ENCODE results near the gene MAGEA2. TPM values are rescaled to one million over a fixed set of nuclear protein-coding genes. Genes with fewer than 3 reads are reported as not detected.
"Not testable (repeated sequence)": the region's sequence is repeated elsewhere in the genome, so short reads cannot be mapped to it uniquely, and the experiment has no call there.

The MAGEA2 gene
- total and polyA plus RNA-seq, 2 donors (not counting 1 experiment from before 2014, with no cell fraction given): not detected

GRCh38 chrX:152735860-152736511, 17.7 kb downstream of the MAGEA2 start:
- no peak for DNase-seq (ENCODE audit: low read depth in 2 of 2)
- no peaks in the 10 kb centered on the region for H3K27me3 ChIP-seq (ENCODE audit: control insufficient read depth, insufficient read depth, low read length)
- TF ChIP-seq CTCF (conservative IDR thresholded peaks at IDR 0.05 in 1 of 2, IDR thresholded peaks at IDR 0.05 in 1 of 2; ENCODE audit: low read depth in 1 of 2, low read length in 2 of 2): no peak
- TF ChIP-seq EZH2 (IDR thresholded peaks at IDR 0.05; ENCODE audit: low read length, missing control alignments): no peak
- no peak overlapping the region for H3K4me3 ChIP-seq (replicated peaks in 1 of 4; ENCODE audit: control extremely low read depth in 1 of 4, insufficient read depth in 1 of 4, low read depth in 3 of 4, low read length in 4 of 4)
- no peaks in the 10 kb centered on the region for H3K4me1 ChIP-seq (ENCODE audit: control insufficient read depth, extremely low read depth, insufficient read depth, low read length)
- no peak overlapping the region for H3K4me2 ChIP-seq (ENCODE audit: extremely low read depth, insufficient read depth, low read length)
- H3K36me3 ChIP-seq (ENCODE audit: control insufficient read depth, insufficient read depth, low read length): no peaks in the 10 kb centered on the region
- no peak overlapping the region for H3K9ac ChIP-seq (ENCODE audit: insufficient read depth, low read length)
- no peak overlapping the region for H3K27ac ChIP-seq (ENCODE audit: insufficient read depth, low read length)
- no peaks in the 10 kb centered on the region for H4K20me1 ChIP-seq (ENCODE audit: control insufficient read depth, extremely low read depth, insufficient read depth, low read length)
- H2AFZ ChIP-seq (ENCODE audit: low read length): no peak overlapping the region
- H3K9me3 ChIP-seq (ENCODE audit: control insufficient read depth, insufficient read depth, low read depth, low read length): no peaks in the 10 kb centered on the region
- H3K79me2 ChIP-seq (ENCODE audit: control insufficient read depth, insufficient read depth, low read length): no peaks in the 10 kb centered on the region

GRCh38 chrX:152735101-152735500, 18.5 kb downstream of the MAGEA2 start:
- no peaks in the 10 kb centered on the region for H3K27me3 ChIP-seq (ENCODE audit: control insufficient read depth, insufficient read depth, low read length)
- no peak for TF ChIP-seq EZH2 (IDR thresholded peaks at IDR 0.05; ENCODE audit: low read length, missing control alignments)
- TF ChIP-seq CTCF (conservative IDR thresholded peaks at IDR 0.05 in 1 of 2, IDR thresholded peaks at IDR 0.05 in 1 of 2; ENCODE audit: low read depth in 1 of 2, low read length in 2 of 2): no peak
- H3K4me1 ChIP-seq (ENCODE audit: control insufficient read depth, extremely low read depth, insufficient read depth, low read length): no peaks in the 10 kb centered on the region
- no peaks in the 10 kb centered on the region for H4K20me1 ChIP-seq (ENCODE audit: control insufficient read depth, extremely low read depth, insufficient read depth, low read length)
- H3K9ac ChIP-seq (ENCODE audit: insufficient read depth, low read length): no peak overlapping the region
- no peaks in the 10 kb centered on the region for H3K9me3 ChIP-seq (ENCODE audit: control insufficient read depth, insufficient read depth, low read depth, low read length)
- no peaks in the 10 kb centered on the region for H3K79me2 ChIP-seq (ENCODE audit: control insufficient read depth, insufficient read depth, low read length)
- H2AFZ ChIP-seq (ENCODE audit: low read length): no peak overlapping the region
- H3K4me2 ChIP-seq (ENCODE audit: extremely low read depth, insufficient read depth, low read length): no peak overlapping the region
- no peaks in the 10 kb centered on the region for H3K36me3 ChIP-seq (ENCODE audit: control insufficient read depth, insufficient read depth, low read length)
- no peak overlapping the region for H3K4me3 ChIP-seq (replicated peaks in 1 of 4; ENCODE audit: control extremely low read depth in 1 of 4, insufficient read depth in 1 of 4, low read depth in 3 of 4, low read length in 4 of 4)
- DNase-seq (ENCODE audit: low read depth in 2 of 2): no peak
- H3K27ac ChIP-seq (ENCODE audit: insufficient read depth, low read length): no peak overlapping the region

GRCh38 chrX:152734143-152734858, 19.3 kb downstream of the MAGEA2 start:
- not testable (repeated sequence) for H3K9me3 ChIP-seq (ENCODE audit: control insufficient read depth, insufficient read depth, low read depth, low read length); H3K36me3 ChIP-seq (ENCODE audit: control insufficient read depth, insufficient read depth, low read length); H3K4me3 ChIP-seq (replicated peaks in 1 of 4; ENCODE audit: control extremely low read depth in 1 of 4, insufficient read depth in 1 of 4, low read depth in 3 of 4, low read length in 4 of 4); H3K9ac ChIP-seq (ENCODE audit: insufficient read depth, low read length); H3K27me3 ChIP-seq (ENCODE audit: control insufficient read depth, insufficient read depth, low read length); H3K4me1 ChIP-seq (ENCODE audit: control insufficient read depth, extremely low read depth, insufficient read depth, low read length); H2AFZ ChIP-seq (ENCODE audit: low read length); H4K20me1 ChIP-seq (ENCODE audit: control insufficient read depth, extremely low read depth, insufficient read depth, low read length); DNase-seq (ENCODE audit: low read depth in 2 of 2); H3K4me2 ChIP-seq (ENCODE audit: extremely low read depth, insufficient read depth, low read length); H3K79me2 ChIP-seq (ENCODE audit: control insufficient read depth, insufficient read depth, low read length); H3K27ac ChIP-seq (ENCODE audit: insufficient read depth, low read length)
